SK-N-SH treated with all-trans-retinoic acid at 6 μM for 48 hours (cell line): Measurements from ENCODE around the gene CUBN.

Experiments
- ATAC-seq: fragments of 200-7000 bp; cut with Tn5 transposase; 3 replicates; pipeline ENCODE4 v1.9.1; 2020; ENCODE audit warnings: mild to moderate bottlenecking, moderate library complexity
- ARNTL ChIP-seq: fragments of 450-650 bp; formaldehyde crosslinking; IDR thresholded peaks from 2 replicates; pipeline ENCODE4 v1.5.0; 2020; ENCODE audit warnings: low read depth, mild to moderate bottlenecking, moderate library complexity, borderline replicate concordance
- ESRRG ChIP-seq: fragments of 250-450 bp; sonication (Bioruptor Pico); IDR thresholded peaks from 2 replicates; pipeline ENCODE4 v1.6.1; 2021; ENCODE audit warnings: mild to moderate bottlenecking
- GLIS3 ChIP-seq: fragments of 250-450 bp; sonication (Bioruptor Pico); IDR thresholded peaks from 2 replicates; pipeline ENCODE4 v1.5.0; 2020; ENCODE audit warnings: mild to moderate bottlenecking, moderate library complexity
- ISL1 ChIP-seq: fragments of 250-450 bp; sonication (Bioruptor Pico); IDR thresholded peaks from 2 replicates; pipeline ENCODE4 v2.1.2; 2022; ENCODE audit warnings: mild to moderate bottlenecking, moderate library complexity
- PPARA ChIP-seq: fragments of 250-450 bp; sonication (Bioruptor Pico); IDR thresholded peaks from 2 replicates; pipeline ENCODE4 v1.5.0; 2020; ENCODE audit warnings: mild to moderate bottlenecking, borderline replicate concordance
- RARB ChIP-seq: fragments of 250-450 bp; sonication (Bioruptor Pico); IDR thresholded peaks from 2 replicates; pipeline ENCODE4 v1.8.0; 2021; ENCODE audit warnings: mild to moderate bottlenecking, moderate library complexity
- SNAI2 ChIP-seq: fragments of 250-450 bp; sonication (Bioruptor Pico); IDR thresholded peaks from 2 replicates; pipeline ENCODE4 v1.5.0; 2020; ENCODE audit warnings: mild to moderate bottlenecking, moderate library complexity
- TCF4 ChIP-seq: fragments of 250-450 bp; sonication (Bioruptor Pico); IDR thresholded peaks from 2 replicates; pipeline ENCODE4 v1.8.0; 2021; ENCODE audit warnings: mild to moderate bottlenecking, moderate library complexity, borderline replicate concordance
- TOX ChIP-seq: fragments of 250-450 bp; sonication (Bioruptor Pico); IDR thresholded peaks from 2 replicates; pipeline ENCODE4 v1.8.0; 2021; ENCODE audit warnings: mild to moderate bottlenecking, moderate library complexity, borderline replicate concordance
- ZFP3 ChIP-seq: fragments of 250-450 bp; sonication (Bioruptor Pico); IDR thresholded peaks from 2 replicates; pipeline ENCODE4 v1.5.0; 2020; ENCODE audit warnings: mild to moderate bottlenecking, moderate library complexity
- ZFP30 ChIP-seq: fragments of 450-650 bp; formaldehyde crosslinking; IDR thresholded peaks from 2 replicates; pipeline ENCODE4 v1.5.0; 2022; ENCODE audit warnings: mild to moderate bottlenecking, moderate library complexity
- ZNF565 ChIP-seq: fragments of 450-650 bp; formaldehyde crosslinking; conservative IDR thresholded peaks from 2 replicates; pipeline ENCODE4 v1.5.0; 2020; ENCODE audit warnings: low read depth, mild to moderate bottlenecking, moderate library complexity
- ZNF70 ChIP-seq: fragments of 450-650 bp; formaldehyde crosslinking; IDR thresholded peaks from 2 replicates; pipeline ENCODE4 v1.5.0; 2020; ENCODE audit warnings: mild to moderate bottlenecking, moderate library complexity
- ZNF8 ChIP-seq: fragments of 450-650 bp; formaldehyde crosslinking; IDR thresholded peaks from 2 replicates; pipeline ENCODE4 v1.5.0; 2020; ENCODE audit warnings: mild to moderate bottlenecking, moderate library complexity
- TF ChIP-seq, protein P1 (sequence below): fragments of 250-450 bp; sonication (Bioruptor Pico); IDR thresholded peaks from 2 replicates; pipeline ENCODE4 v1.5.0; 2020; ENCODE audit warnings: mild to moderate bottlenecking, moderate library complexity
- TF ChIP-seq, protein P2 (sequence below): fragments of 250-450 bp; sonication (Bioruptor Pico); IDR thresholded peaks from 2 replicates; pipeline ENCODE4 v1.8.0; 2021; ENCODE audit warnings: low read depth, mild to moderate bottlenecking, moderate library complexity, borderline replicate concordance
- TF ChIP-seq, protein P3 (sequence below): fragments of 250-450 bp; sonication (Bioruptor Pico); IDR thresholded peaks from 2 replicates; pipeline ENCODE4 v1.5.1; 2021; ENCODE audit warnings: mild to moderate bottlenecking, moderate library complexity
- TF ChIP-seq, protein P4 (sequence below): fragments of 250-450 bp; sonication (Bioruptor Pico); IDR thresholded peaks from 2 replicates; pipeline ENCODE4 v1.5.1; 2020; ENCODE audit warnings: low read depth, mild to moderate bottlenecking, moderate library complexity
- TF ChIP-seq, protein P5 (sequence below): fragments of 250-450 bp; sonication (Bioruptor Pico); IDR thresholded peaks from 2 replicates; pipeline ENCODE4 v1.8.0; 2020; ENCODE audit warnings: mild to moderate bottlenecking, moderate library complexity, borderline replicate concordance

The CUBN gene

DNA sequence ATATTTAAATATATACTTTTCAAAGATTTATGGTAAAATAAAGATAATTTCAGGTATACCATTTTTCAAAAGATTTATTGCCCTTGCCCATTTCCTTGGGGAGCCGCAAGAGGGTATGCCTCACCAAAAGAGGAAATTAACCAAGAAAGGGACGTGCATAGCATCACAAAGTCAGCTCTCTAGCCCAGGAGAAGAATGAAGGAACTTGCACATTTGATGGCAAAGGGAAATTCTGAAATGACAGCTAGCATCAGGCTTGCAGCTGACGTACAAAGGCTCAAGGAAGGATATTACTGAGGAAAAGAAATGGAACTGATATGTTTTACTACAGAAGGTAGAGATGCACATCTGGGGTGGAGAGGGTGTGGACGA is 218.8 kb downstream of the CUBN start:
- TF ChIP-seq, protein P1, sequence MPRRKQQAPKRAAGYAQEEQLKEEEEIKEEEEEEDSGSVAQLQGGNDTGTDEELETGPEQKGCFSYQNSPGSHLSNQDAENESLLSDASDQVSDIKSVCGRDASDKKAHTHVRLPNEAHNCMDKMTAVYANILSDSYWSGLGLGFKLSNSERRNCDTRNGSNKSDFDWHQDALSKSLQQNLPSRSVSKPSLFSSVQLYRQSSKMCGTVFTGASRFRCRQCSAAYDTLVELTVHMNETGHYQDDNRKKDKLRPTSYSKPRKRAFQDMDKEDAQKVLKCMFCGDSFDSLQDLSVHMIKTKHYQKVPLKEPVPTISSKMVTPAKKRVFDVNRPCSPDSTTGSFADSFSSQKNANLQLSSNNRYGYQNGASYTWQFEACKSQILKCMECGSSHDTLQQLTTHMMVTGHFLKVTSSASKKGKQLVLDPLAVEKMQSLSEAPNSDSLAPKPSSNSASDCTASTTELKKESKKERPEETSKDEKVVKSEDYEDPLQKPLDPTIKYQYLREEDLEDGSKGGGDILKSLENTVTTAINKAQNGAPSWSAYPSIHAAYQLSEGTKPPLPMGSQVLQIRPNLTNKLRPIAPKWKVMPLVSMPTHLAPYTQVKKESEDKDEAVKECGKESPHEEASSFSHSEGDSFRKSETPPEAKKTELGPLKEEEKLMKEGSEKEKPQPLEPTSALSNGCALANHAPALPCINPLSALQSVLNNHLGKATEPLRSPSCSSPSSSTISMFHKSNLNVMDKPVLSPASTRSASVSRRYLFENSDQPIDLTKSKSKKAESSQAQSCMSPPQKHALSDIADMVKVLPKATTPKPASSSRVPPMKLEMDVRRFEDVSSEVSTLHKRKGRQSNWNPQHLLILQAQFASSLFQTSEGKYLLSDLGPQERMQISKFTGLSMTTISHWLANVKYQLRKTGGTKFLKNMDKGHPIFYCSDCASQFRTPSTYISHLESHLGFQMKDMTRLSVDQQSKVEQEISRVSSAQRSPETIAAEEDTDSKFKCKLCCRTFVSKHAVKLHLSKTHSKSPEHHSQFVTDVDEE (CRISPR knock-in tag), result no peak
- TF ChIP-seq ISL1 (CRISPR knock-in tag), result no peak
- TF ChIP-seq, protein P2, sequence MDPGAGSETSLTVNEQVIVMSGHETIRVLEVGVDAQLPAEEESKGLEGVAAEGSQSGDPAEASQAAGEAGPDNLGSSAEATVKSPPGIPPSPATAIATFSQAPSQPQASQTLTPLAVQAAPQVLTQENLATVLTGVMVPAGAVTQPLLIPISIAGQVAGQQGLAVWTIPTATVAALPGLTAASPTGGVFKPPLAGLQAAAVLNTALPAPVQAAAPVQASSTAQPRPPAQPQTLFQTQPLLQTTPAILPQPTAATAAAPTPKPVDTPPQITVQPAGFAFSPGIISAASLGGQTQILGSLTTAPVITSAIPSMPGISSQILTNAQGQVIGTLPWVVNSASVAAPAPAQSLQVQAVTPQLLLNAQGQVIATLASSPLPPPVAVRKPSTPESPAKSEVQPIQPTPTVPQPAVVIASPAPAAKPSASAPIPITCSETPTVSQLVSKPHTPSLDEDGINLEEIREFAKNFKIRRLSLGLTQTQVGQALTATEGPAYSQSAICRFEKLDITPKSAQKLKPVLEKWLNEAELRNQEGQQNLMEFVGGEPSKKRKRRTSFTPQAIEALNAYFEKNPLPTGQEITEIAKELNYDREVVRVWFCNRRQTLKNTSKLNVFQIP, result no peak
- TF ChIP-seq ZNF565, result no peak
- TF ChIP-seq ZFP3 (CRISPR knock-in tag), result no peak
- TF ChIP-seq PPARA (CRISPR knock-in tag), result no peak
- no peak for TF ChIP-seq TOX (CRISPR knock-in tag)
- TF ChIP-seq, protein P3, sequence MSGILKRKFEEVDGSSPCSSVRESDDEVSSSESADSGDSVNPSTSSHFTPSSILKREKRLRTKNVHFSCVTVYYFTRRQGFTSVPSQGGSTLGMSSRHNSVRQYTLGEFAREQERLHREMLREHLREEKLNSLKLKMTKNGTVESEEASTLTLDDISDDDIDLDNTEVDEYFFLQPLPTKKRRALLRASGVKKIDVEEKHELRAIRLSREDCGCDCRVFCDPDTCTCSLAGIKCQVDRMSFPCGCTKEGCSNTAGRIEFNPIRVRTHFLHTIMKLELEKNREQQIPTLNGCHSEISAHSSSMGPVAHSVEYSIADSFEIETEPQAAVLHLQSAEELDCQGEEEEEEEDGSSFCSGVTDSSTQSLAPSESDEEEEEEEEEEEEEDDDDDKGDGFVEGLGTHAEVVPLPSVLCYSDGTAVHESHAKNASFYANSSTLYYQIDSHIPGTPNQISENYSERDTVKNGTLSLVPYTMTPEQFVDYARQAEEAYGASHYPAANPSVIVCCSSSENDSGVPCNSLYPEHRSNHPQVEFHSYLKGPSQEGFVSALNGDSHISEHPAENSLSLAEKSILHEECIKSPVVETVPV (CRISPR knock-in tag), result no peak
- no peak for TF ChIP-seq RARB
- no peak for TF ChIP-seq ZFP30 (CRISPR knock-in tag)
- no peak for TF ChIP-seq ARNTL
- ATAC-seq, result no peak

DNA sequence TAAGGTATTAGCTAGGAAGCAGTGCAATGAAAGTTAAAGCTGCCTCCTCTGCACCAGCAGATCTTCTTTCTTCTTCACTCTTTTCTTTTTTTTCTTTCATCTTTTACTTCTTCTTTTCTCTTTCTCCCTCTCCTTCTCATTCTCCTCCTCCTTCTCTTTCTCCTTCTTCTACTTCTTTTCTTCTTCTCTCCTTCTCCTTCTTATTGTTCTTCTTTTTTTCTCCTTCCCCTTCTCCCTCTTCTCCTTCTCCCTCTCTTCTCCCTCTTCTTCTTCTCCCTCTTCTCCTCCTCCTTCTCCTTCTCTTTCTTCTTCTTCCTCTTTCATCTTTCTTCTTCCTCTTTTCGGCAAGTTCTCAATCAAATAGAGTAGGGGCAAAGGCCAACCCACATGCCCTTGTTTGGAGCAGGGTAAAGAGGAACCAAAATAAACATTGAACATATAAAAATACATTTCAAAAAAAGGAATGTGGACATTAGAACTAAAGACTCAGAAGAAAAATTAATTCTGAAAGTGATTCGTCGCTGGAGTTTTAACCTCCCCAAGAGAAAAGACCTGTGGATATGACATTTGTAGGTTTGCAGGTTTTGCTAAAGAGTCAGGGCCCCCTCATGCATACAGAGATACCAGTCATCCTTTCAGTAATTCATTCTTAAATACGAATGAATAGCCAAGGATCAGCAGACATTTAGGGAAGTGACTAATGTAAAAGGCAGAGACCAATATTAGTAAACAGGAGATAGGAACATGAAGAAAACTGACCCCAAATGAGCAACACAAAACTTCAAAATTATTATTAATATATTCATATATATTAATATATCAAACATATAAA is 219.4 kb downstream of the CUBN start:
- ATAC-seq, result no peak
- TF ChIP-seq ISL1 (CRISPR knock-in tag) (no peak), SNAI2 (CRISPR knock-in tag) (no peak)

DNA sequence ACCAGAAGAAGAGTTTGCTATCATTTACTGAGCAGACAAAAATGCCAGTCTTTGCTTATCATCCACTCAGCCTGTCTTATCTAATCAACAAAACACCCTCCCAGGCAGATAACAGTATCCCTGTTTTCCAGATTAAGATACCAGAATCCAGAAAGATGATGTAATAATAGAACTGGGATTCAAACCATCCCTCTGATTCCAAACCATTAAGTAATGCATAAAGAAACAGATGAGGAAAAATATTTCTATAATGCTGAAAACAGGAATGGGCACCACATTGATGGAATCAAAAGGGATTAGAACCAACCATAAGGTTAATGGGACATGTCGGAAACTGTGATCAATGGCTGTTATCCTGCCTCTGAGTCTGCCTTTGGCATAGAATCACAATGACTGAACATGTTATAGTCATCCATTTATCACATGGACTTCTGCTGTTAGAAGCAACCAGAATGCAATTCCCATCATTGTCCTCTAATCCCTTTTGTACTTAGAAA is 220.3 kb downstream of the CUBN start:
- TF ChIP-seq, protein P4, sequence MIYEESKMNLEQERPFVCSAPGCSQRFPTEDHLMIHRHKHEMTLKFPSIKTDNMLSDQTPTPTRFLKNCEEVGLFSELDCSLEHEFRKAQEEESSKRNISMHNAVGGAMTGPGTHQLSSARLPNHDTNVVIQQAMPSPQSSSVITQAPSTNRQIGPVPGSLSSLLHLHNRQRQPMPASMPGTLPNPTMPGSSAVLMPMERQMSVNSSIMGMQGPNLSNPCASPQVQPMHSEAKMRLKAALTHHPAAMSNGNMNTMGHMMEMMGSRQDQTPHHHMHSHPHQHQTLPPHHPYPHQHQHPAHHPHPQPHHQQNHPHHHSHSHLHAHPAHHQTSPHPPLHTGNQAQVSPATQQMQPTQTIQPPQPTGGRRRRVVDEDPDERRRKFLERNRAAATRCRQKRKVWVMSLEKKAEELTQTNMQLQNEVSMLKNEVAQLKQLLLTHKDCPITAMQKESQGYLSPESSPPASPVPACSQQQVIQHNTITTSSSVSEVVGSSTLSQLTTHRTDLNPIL, result peak; percentile 82
- TF ChIP-seq ZNF70 (CRISPR knock-in tag), result peak; percentile 56; the same call in 1 of the 2 replicates
- TF ChIP-seq, protein P1 (CRISPR knock-in tag), result peak; percentile 93
- peak; percentile 93; the same call in 1 of the 2 replicates for TF ChIP-seq TCF4 (CRISPR knock-in tag)
- TF ChIP-seq ZNF565, result peak; percentile 75; the same call in 1 of the 2 replicates
- TF ChIP-seq GLIS3 (CRISPR knock-in tag), result no peak
- 0 out of 2 replicates have a peak, but pooled peaks have one; percentile 7 for TF ChIP-seq ESRRG (CRISPR knock-in tag)
- TF ChIP-seq, protein P5, sequence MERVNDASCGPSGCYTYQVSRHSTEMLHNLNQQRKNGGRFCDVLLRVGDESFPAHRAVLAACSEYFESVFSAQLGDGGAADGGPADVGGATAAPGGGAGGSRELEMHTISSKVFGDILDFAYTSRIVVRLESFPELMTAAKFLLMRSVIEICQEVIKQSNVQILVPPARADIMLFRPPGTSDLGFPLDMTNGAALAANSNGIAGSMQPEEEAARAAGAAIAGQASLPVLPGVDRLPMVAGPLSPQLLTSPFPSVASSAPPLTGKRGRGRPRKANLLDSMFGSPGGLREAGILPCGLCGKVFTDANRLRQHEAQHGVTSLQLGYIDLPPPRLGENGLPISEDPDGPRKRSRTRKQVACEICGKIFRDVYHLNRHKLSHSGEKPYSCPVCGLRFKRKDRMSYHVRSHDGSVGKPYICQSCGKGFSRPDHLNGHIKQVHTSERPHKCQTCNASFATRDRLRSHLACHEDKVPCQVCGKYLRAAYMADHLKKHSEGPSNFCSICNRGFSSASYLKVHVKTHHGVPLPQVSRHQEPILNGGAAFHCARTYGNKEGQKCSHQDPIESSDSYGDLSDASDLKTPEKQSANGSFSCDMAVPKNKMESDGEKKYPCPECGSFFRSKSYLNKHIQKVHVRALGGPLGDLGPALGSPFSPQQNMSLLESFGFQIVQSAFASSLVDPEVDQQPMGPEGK (CRISPR knock-in tag), result no peak
- no peak for TF ChIP-seq RARB
- TF ChIP-seq ISL1 (CRISPR knock-in tag), result peak; percentile 84
- TF ChIP-seq, protein P3 (CRISPR knock-in tag), result 0 out of 2 replicates have a peak, but pooled peaks have one; percentile 45
- TF ChIP-seq PPARA (CRISPR knock-in tag), result no peak
- TF ChIP-seq ZNF8, result no peak
- TF ChIP-seq ARNTL, result no peak
- TF ChIP-seq, all 23 proteins: peak for 8
- ATAC-seq, result peak; percentile 76
